Measurements from ENCODE around the gene KPNA2. TPM values are rescaled to one million over a fixed set of nuclear protein-coding genes. Genes with fewer than 3 reads are reported as not detected.
"Not testable (repeated sequence)": the region's sequence is repeated elsewhere in the genome, so short reads cannot be mapped to it uniquely, and the experiment has no call there.

Gene KPNA2
- total RNA-seq, 2 donors from 2014 or later = 136 to 227 TPM

DNA sequence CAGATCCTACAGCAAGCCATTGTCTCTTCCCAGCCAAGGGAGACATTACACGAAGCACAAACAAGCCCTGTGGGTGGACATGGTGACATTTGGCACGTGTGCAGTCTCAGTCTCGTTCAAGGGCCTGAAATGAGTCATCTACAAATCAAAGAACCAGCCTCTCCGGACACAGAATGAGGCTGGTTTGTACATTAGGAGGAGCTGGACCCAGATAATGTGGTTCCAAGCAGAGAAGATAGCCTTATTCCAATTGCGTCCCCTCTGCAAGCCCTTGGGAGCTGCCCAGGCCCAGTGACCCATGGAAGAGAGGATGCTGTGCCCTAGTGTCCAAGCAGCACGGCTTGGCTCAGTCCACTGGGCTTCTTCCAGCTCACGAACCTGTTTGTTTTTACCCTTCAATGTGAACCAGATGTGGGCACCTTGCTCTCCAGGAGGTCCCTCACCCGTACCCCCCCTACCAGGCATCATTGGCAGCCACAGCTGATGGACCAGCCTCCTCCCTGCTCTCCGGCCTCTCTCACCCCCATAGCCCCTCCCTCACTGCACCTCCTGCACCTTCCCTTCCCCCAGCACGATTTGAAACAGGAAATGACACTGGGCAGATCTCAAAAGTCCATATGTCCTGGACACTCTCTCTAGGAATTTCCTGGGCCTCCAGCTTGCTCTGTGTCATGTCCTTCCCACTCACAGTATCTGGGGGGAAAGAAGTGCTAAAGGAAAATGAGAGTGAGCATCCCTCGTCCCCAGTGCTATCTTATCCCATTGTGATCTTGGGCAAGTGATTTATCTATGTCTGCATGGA lies 26.2 kb downstream of the KPNA2 start:
- H3K9me3 Mint-ChIP-seq = no peaks in the 10 kb centered on the region
- H3K4me1 Mint-ChIP-seq = no peaks in the 10 kb centered on the region
- no peak overlapping the region for H3K4me3 Mint-ChIP-seq
- H3K27me3 Mint-ChIP-seq = no peaks in the 10 kb centered on the region
- ATAC-seq (replicated peaks) = peak; percentile 45
- no peak overlapping the region for H3K27ac Mint-ChIP-seq
- H3K36me3 Mint-ChIP-seq (ENCODE audit: low read depth) = no peaks in the 10 kb centered on the region

GRCh38 chr17:68065366-68065765 lies 29.8 kb downstream of the KPNA2 start:
- H3K4me1 Mint-ChIP-seq; H3K27me3 Mint-ChIP-seq; H3K4me3 Mint-ChIP-seq; H3K36me3 Mint-ChIP-seq (ENCODE audit: low read depth); H3K9me3 Mint-ChIP-seq; H3K27ac Mint-ChIP-seq; ATAC-seq (replicated peaks): not testable (repeated sequence)

DNA sequence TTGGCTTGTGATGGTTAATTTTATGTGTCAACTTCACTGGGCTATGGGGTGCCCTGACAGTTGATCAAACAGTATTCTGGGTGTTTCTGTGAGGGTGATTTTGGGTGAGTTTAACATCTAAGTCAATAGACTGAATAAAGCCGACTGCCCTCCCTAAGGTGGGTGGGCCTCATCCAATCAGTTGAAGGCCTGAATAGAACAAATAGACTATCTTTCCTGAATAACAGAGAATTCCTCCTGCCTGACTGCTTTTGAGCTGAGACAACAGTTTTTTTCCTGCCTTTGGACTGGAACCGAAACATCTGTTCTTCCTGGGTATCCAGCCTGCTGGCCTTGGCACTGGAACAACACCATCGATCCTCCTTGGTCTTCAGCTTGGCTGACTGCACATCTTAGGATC lies 33.0 kb downstream of the KPNA2 start:
- not testable (repeated sequence) for H3K4me3 Mint-ChIP-seq; H3K27me3 Mint-ChIP-seq; H3K36me3 Mint-ChIP-seq (ENCODE audit: low read depth); H3K9me3 Mint-ChIP-seq; H3K27ac Mint-ChIP-seq; ATAC-seq (replicated peaks); H3K4me1 Mint-ChIP-seq

GRCh38 chr17:68070582-68071444 lies 35.3 kb downstream of the KPNA2 start:
- not testable (repeated sequence) for H3K4me1 Mint-ChIP-seq; H3K9me3 Mint-ChIP-seq; H3K36me3 Mint-ChIP-seq (ENCODE audit: low read depth); H3K4me3 Mint-ChIP-seq; H3K27me3 Mint-ChIP-seq; H3K27ac Mint-ChIP-seq; ATAC-seq (replicated peaks)

- no peaks in the 10 kb centered on the region for H3K27me3 Mint-ChIP-seq
- no peaks in the 10 kb centered on the region for H3K9me3 Mint-ChIP-seq
- no peak overlapping the region for H3K27ac Mint-ChIP-seq
- no peak overlapping the region for H3K4me3 Mint-ChIP-seq
- ATAC-seq (replicated peaks) = no peak
- H3K4me1 Mint-ChIP-seq = no peaks in the 10 kb centered on the region
- H3K36me3 Mint-ChIP-seq (ENCODE audit: low read depth) = no peaks in the 10 kb centered on the region
Measured at GRCh38 chr17:68074279-68074678, 38.7 kb downstream of the KPNA2 start.

DNA sequence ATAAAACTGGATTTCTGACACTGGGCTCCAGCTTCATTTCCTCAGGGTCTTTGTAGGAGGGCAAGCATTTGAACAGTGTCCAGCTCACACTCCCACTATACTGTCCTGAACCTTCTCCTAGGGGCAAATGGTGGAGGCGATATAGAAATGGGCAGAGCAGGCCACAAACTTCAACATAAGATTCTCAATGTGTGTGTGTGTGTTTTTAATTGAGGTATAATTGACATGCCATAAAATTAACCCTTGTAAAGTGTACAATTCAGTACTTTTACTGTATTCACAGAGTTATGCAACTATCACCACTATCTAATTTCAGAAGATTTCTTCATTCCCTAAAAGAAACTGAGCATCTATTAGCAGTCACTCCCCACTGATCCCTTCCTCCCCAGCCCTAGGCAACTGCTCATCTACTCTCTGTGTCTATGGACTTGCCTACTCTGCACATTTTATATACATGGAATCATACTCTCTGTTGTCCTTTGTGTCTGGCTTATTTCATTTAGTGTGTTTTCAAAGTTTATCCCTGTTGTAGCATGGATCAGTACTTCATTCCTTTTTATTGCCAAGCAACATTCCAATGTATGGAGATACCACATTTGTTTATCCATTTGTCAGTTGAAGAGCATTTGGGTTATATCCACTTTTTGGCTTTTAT lies 40.5 kb downstream of the KPNA2 start:
- H3K27me3 Mint-ChIP-seq; ATAC-seq (replicated peaks); H3K9me3 Mint-ChIP-seq; H3K27ac Mint-ChIP-seq; H3K4me3 Mint-ChIP-seq; H3K36me3 Mint-ChIP-seq (ENCODE audit: low read depth); H3K4me1 Mint-ChIP-seq: not testable (repeated sequence)

- not testable (repeated sequence) for H3K27me3 Mint-ChIP-seq; H3K27ac Mint-ChIP-seq; H3K4me3 Mint-ChIP-seq; H3K9me3 Mint-ChIP-seq; ATAC-seq (replicated peaks); H3K36me3 Mint-ChIP-seq (ENCODE audit: low read depth); H3K4me1 Mint-ChIP-seq
Measured at GRCh38 chr17:68077498-68077897, 42.0 kb downstream of the KPNA2 start.

DNA sequence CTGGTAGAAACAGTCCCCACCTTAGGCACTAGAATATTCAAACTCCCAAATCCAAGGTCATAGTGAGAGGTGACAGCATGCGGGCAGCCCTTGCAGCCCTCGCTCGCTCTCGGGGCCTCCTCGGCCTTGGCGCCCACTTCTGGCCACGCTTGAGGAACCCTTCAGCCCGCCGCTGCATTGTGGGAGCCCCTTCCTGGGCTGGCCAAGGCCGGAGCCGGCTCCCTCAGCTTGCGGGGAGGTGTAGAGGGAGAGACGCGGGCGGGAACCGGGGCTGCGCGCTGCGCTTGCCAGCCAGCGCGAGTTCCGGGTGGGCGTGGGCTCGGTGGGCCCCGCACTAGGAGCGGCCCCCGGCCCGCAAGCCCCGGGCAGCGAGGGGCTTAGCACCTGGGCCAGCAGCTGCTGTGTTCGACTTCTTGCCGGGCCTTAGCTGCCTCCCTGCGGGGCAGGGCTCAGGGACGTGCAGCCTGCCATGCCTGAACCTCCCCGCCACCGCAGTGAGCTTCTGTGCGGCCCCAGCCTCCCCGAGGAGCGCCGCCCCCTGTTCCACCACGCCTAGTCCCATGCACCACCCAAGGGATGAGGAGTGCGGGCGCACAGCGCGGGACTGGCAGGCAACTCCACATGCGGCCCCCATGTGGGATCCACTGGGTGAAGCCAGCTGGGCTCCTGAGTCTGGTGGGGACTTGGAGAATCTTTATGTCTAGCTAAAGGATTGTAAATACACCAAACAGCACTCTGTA lies 45.0 kb downstream of the KPNA2 start:
- Mint-ChIP-seq H3K4me1 (peaks cover 3% of the 10 kb centered on the region), H3K27me3 (no peaks in the 10 kb centered on the region), H3K4me3 (no peak overlapping the region), H3K9me3 (peaks cover 4% of the 10 kb centered on the region), H3K27ac (no peak overlapping the region), H3K36me3 (ENCODE audit: low read depth) (no peaks in the 10 kb centered on the region)
- ATAC-seq (replicated peaks) = no peak

DNA sequence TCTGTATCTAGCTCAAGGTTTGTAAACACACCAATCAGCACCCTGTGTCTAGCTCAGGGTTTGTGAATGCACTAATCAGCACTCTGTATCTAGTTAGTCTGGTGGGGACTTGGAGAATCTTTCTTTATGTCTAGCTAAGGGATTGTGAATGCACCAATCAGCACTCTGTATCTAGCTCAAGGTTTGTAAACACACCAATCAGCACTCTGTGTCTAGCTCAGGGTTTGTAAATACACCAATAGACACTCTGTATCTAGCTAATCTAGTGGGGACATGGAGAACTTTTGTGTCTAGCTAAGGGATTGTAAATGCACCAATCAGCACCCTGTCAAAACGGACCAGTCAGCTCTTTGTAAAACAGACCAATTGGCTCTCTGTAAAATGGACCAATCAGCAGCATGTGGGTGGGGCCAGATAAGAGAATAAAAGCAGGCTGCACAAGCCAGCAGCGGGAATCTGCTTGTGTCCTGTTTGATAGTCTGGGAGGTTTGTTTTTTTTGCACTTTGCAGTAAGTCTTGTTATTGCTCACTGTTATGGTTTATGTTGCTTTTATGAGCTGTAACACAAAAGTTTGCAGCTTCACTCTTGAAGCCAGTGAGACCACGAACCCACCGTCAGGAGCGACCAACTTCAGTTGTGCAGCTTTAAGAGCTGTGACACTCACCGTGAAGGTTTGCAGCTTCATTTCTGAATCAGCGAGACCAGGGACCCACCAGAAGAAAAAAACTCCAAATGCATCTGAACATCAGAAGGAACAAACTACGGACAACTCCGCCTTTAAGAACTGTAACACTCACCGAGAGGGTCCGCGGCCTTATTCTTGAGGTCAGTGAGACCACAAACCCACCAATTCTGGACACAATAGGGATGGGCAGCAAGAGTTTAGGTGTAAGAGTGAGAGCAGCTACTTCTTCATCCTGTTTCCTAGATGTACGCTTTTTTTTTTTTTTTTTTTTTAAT lies 46.0 kb downstream of the KPNA2 start:
- not testable (repeated sequence) for H3K4me3 Mint-ChIP-seq; H3K27me3 Mint-ChIP-seq; H3K36me3 Mint-ChIP-seq (ENCODE audit: low read depth); H3K27ac Mint-ChIP-seq; H3K9me3 Mint-ChIP-seq; ATAC-seq (replicated peaks)
- peaks cover 13% of the 10 kb centered on the region for H3K4me1 Mint-ChIP-seq

DNA sequence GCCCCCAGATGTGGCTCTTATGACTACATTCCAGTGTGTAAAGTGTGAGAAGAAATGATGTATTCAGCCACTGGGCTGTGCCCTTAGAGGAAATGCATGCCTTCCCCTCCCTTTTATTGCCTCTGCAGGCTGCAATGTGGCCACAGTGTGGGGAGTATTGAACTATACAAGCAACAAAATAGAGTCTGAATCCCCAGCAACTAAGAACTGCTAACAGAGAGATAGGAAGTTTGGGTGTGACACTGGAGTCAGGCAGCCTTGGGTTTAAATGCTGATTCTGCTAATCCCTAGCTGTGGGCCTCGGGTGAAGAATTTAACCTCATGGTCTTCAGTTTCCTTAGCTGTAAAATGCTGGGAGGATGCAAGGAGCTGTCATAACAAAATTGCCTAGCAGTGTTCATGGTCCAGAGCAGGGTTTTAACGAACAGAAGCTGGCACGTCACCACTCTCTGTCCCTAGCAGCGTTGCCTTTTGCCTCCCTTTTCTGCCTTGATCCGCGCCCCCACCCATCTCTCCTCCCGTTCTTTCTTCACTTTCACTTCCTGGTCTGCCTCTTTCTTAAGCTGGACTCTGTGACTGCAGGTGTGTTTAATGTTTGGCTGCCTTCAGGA lies 50.3 kb downstream of the KPNA2 start:
- H3K4me3 Mint-ChIP-seq = peak overlapping the region; percentile 81
- ATAC-seq (replicated peaks) = no peak
- no peaks in the 10 kb centered on the region for H3K27me3 Mint-ChIP-seq
- peak overlapping the region; percentile 75 for H3K27ac Mint-ChIP-seq
- no peaks in the 10 kb centered on the region for H3K36me3 Mint-ChIP-seq (ENCODE audit: low read depth)
- peaks cover 4% of the 10 kb centered on the region for H3K9me3 Mint-ChIP-seq
- peaks cover 30% of the 10 kb centered on the region for H3K4me1 Mint-ChIP-seq

DNA sequence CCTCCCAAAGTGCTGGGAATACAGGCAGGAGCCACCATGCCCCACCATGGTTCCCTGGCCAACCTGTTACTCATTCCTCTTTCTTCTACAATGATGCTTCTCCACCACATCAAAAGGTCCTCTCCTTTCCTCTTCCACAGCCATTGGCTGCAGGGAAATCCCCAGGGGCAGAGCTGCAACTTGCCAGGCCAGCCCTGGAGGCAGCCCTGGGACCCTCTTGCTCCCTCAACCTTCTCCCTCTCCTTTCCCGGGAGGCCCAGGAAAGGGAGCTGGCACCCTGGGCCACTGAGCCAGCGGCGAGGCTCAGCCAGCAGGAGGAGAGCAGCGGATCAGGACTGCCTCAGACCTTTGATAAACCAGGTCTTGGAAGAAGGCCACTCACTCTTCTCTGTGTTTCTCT lies 51.1 kb downstream of the KPNA2 start:
- Mint-ChIP-seq H3K4me3 (peak overlapping the region; percentile 81), H3K4me1 (peaks cover 30% of the 10 kb centered on the region), H3K27ac (peak overlapping the region; percentile 75)
- H3K36me3 Mint-ChIP-seq (ENCODE audit: low read depth); H3K9me3 Mint-ChIP-seq; H3K27me3 Mint-ChIP-seq: not testable (repeated sequence)
- peak; percentile 80 for ATAC-seq (replicated peaks)

DNA sequence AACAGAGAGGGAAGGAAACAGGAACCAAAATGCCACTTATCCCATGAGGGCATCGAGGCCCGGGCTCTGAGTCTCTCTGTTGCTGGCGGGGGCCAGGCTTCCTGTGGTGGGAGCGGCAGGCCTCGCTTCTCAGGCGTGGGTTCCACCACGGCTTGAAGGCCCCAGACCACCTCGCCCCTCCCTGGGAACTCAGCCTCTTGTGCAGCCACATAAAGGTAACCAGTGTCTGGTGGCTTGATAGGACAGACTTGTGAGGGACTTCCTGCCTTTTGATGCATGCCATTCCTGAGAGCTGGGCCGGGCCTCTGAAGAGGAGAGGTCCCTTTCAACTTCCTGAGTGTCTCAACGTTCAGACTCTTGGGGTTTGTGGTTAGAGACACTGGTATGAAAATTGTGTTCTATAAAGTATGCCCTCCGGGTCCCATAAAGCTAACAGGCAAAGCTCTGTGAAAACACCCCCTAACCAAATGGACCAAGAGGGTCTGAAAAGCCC lies 51.6 kb downstream of the KPNA2 start:
- H3K36me3 Mint-ChIP-seq (ENCODE audit: low read depth); H3K9me3 Mint-ChIP-seq; H3K27me3 Mint-ChIP-seq: not testable (repeated sequence)
- peaks cover 30% of the 10 kb centered on the region for H3K4me1 Mint-ChIP-seq
- peak overlapping the region; percentile 75 for H3K27ac Mint-ChIP-seq
- peak; percentile 43 for ATAC-seq (replicated peaks)
- peak overlapping the region; percentile 81 for H3K4me3 Mint-ChIP-seq

GRCh38 chr17:68087851-68088250 lies 52.3 kb downstream of the KPNA2 start:
- H3K27me3 Mint-ChIP-seq = no peaks in the 10 kb centered on the region
- no peaks in the 10 kb centered on the region for H3K36me3 Mint-ChIP-seq (ENCODE audit: low read depth)
- H3K27ac Mint-ChIP-seq = no peak overlapping the region
- H3K9me3 Mint-ChIP-seq = no peaks in the 10 kb centered on the region
- H3K4me3 Mint-ChIP-seq = no peak overlapping the region
- H3K4me1 Mint-ChIP-seq = peaks cover 30% of the 10 kb centered on the region
- ATAC-seq (replicated peaks) = no peak

Data from activated T-helper 17 cell treated with anti-CD3 and anti-CD28 coated beads, Interleukin-2, amount 50 U/mL, for 72 hours (primary cell).